HEK293T (cell line): ENCODE results near the gene ADAMTS13.

Experiments
- CTCF ChIA-PET: fragments of 350-600 bp; formaldehyde crosslinking; extraction: SDS; loops from one replicate; lab custom pipeline; 2021; ENCODE audit warnings: antibody characterized with exemption, inconsistent platforms; lab: Yijun Ruan, JAX
- POLR2A ChIA-PET: fragments of 350-600 bp; formaldehyde crosslinking; extraction: SDS; loops from one replicate; lab custom pipeline; 2020; ENCODE audit warnings: antibody characterized with exemption, inconsistent platforms; lab: Yijun Ruan, JAX
- DNase-seq: peaks from one replicate; pipeline ENCODE4 v3.0.0; 2012; ENCODE audit warnings: mixed read lengths; ENCODE audit errors: extremely low spot score
- ARNT ChIP-seq: fragments of 450-650 bp; IDR thresholded peaks from 2 replicates; pipeline ENCODE4 v1.6.1; 2017; ENCODE audit warnings: mild to moderate bottlenecking
- BHLHE40 ChIP-seq: fragments of 450-650 bp; IDR thresholded peaks from 2 replicates; pipeline ENCODE4 v1.6.1; 2016; ENCODE audit warnings: mild to moderate bottlenecking, moderate library complexity, borderline replicate concordance
- CTBP1 ChIP-seq: fragments of 450-650 bp; IDR thresholded peaks from 2 replicates; pipeline ENCODE4 v1.6.1; 2016; ENCODE audit warnings: borderline replicate concordance
- ELF4 ChIP-seq: fragments of 450-650 bp; IDR thresholded peaks from 2 replicates; pipeline ENCODE4 v1.6.1; 2017; ENCODE audit warnings: antibody characterized with exemption
- FOXA1 ChIP-seq: fragments of 450-650 bp; IDR thresholded peaks from 2 replicates; pipeline ENCODE4 v1.6.1; 2016; ENCODE audit warnings: mild to moderate bottlenecking
- FOXK2 ChIP-seq: fragments of 450-650 bp; IDR thresholded peaks from 2 replicates; pipeline ENCODE4 v1.6.1; 2016; ENCODE audit warnings: mild to moderate bottlenecking
- FOXM1 ChIP-seq: fragments of 450-650 bp; IDR thresholded peaks from 2 replicates; pipeline ENCODE4 v1.6.1; 2017; ENCODE audit warnings: mild to moderate bottlenecking, borderline replicate concordance
- HDGF ChIP-seq: fragments of 450-650 bp; IDR thresholded peaks from 2 replicates; pipeline ENCODE4 v1.6.1; 2017; ENCODE audit warnings: antibody characterized with exemption, borderline replicate concordance
- L3MBTL2 ChIP-seq: fragments of 450-650 bp; conservative IDR thresholded peaks from 2 replicates; pipeline ENCODE4 v1.6.1; 2016; ENCODE audit warnings: mild to moderate bottlenecking
- LEF1 ChIP-seq: fragments of 450-650 bp; IDR thresholded peaks from 2 replicates; pipeline ENCODE4 v1.6.1; 2017; ENCODE audit warnings: mild to moderate bottlenecking, borderline replicate concordance
- NFRKB ChIP-seq: fragments of 450-650 bp; IDR thresholded peaks from 2 replicates; pipeline ENCODE4 v1.6.1; 2016; ENCODE audit warnings: mild to moderate bottlenecking, moderate library complexity
- SP1 ChIP-seq: fragments of 450-650 bp; IDR thresholded peaks from 2 replicates; pipeline ENCODE4 v1.6.1; 2017
- SUZ12 ChIP-seq: fragments of 450-650 bp; IDR thresholded peaks from 2 replicates; pipeline ENCODE4 v1.6.1; 2016; ENCODE audit warnings: mild to moderate bottlenecking
- TARDBP ChIP-seq: fragments of 450-650 bp; IDR thresholded peaks from 2 replicates; pipeline ENCODE4 v1.6.1; 2016
- ZNF384 ChIP-seq: fragments of 450-650 bp; IDR thresholded peaks from 2 replicates; pipeline ENCODE4 v1.6.1; 2016
- TF ChIP-seq, protein P1 (sequence below): fragments of 450-650 bp; IDR thresholded peaks from 2 replicates; pipeline ENCODE4 v1.6.1; 2016

ADAMTS13 gene

DNA sequence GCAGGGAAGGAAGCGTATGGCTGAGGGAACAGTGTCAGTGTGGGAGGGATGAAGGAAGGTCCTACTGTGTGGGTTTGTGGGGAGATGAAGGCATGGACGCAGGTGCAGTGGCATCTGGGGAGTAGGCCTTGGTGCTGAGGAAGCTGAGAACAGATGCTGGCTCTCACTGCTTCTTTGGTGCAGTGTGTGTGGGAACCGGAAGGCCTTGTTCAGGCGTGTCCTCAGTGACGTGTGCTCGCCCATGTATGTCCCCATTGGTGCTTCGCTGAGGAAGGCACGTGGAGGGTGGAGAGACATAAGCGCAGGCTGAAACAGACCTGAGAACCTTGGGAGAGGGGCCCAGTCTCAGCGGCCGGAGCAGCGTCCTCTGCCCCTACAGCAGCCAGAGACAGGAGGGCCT lies 18.7 kb downstream of the ADAMTS13 start:
- ChIA-PET POLR2A (interaction anchor here (1.8 kb wide), 1 partner anchor 19 kb away, joined by 4 read pairs; the partner anchor contains the start of gene CACFD1), CTCF (no interaction called here)
- DNase-seq = no peak
- no peak for TF ChIP-seq ELF4
- no peak for TF ChIP-seq TARDBP
- TF ChIP-seq, protein P1, sequence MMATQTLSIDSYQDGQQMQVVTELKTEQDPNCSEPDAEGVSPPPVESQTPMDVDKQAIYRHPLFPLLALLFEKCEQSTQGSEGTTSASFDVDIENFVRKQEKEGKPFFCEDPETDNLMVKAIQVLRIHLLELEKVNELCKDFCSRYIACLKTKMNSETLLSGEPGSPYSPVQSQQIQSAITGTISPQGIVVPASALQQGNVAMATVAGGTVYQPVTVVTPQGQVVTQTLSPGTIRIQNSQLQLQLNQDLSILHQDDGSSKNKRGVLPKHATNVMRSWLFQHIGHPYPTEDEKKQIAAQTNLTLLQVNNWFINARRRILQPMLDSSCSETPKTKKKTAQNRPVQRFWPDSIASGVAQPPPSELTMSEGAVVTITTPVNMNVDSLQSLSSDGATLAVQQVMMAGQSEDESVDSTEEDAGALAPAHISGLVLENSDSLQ = no peak
- no peak for TF ChIP-seq FOXA1
- no peak for TF ChIP-seq NFRKB
- no peak for TF ChIP-seq CTBP1
- TF ChIP-seq ARNT = no peak
- TF ChIP-seq HDGF = no peak
- TF ChIP-seq FOXK2 = no peak
- no peak for TF ChIP-seq SUZ12
- TF ChIP-seq FOXM1 = no peak
- no peak for TF ChIP-seq ZNF384
- TF ChIP-seq BHLHE40 = no peak
- TF ChIP-seq SP1 = no peak
- no peak for TF ChIP-seq L3MBTL2
- no peak for TF ChIP-seq LEF1

DNA sequence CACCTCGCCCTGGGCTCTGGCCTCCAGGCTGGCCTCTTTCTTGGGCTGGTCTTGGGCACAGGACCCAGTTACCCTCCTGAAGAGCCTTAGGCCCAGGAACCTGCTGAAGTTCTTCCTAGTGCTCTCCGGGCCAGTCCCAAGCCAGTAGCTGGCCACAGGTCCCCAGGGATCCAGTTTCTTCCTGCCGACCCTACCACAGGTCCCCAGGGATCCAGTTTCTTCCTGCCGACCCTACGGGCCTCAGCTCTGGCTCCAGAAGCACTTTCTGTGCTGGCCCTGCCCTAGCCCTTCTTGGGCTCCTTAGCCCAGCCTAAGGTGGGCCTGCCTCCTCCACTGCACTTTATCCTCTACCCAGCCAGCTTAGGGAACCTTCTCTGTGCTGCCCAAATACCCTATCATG lies 19.4 kb downstream of the ADAMTS13 start:
- TF ChIP-seq SUZ12 (no peak), FOXK2 (no peak), ELF4 (no peak), ARNT (no peak), HDGF (no peak), NFRKB (no peak), FOXA1 (no peak), CTBP1 (no peak)
- ChIA-PET CTCF (no interaction called here), POLR2A (interaction anchor here (1.8 kb wide), 1 partner anchor 18 kb away, joined by 4 read pairs; the partner anchor contains the start of gene CACFD1)
- DNase-seq = no peak

DNA sequence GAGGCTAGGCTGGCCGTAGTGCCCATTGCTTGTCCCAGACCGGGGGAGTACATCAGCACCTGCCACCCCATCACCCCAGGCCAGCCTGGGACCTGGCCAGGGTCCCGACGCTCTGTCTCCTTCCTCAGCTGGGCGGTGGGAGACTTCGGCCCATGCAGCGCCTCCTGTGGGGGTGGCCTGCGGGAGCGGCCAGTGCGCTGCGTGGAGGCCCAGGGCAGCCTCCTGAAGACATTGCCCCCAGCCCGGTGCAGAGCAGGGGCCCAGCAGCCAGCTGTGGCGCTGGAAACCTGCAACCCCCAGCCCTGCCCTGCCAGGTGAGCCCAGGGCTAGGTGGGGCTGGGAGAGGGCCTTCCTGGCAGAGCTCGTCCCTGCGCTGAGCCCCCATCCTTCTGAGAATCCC lies 21.1 kb downstream of the ADAMTS13 start:
- CTCF ChIA-PET = no interaction called here
- TF ChIP-seq FOXM1 (no peak), ELF4 (no peak), SP1 (no peak), NFRKB (no peak), TARDBP (no peak)
- TF ChIP-seq, protein P1 = no peak
- no peak for DNase-seq
- POLR2A ChIA-PET = no interaction called here

DNA sequence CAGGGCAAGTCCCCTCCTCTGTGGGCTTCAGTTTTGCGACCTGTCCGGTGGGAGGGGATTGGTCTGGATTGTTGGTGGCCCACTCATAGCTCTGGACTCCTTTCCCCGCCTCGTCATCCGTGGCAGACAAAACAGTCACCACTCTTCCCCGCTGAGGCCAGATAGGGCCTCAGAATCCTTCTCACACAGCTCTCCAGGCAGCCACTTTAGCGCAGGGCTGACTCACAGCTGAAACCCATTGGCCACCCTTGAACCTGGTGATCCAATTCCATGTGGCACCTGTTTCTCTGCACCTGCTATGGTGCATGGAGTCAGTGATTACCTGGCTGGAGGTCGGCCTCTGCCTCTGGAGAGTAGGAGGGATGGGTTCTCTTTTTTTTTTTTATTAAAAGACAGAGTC lies 21.8 kb downstream of the ADAMTS13 start:
- CTCF ChIA-PET = no interaction called here
- TF ChIP-seq FOXM1 (no peak), HDGF (no peak), NFRKB (no peak), L3MBTL2 (no peak), SP1 (no peak), FOXA1 (no peak), TARDBP (no peak), LEF1 (no peak), ELF4 (no peak)
- POLR2A ChIA-PET = interaction anchor here (0.5 to 0.6 kb wide), 2 partner anchors 13 to 89 kb away, joined by 3 read pairs; no protein-coding TSS in a partner anchor
- no peak for DNase-seq

DNA sequence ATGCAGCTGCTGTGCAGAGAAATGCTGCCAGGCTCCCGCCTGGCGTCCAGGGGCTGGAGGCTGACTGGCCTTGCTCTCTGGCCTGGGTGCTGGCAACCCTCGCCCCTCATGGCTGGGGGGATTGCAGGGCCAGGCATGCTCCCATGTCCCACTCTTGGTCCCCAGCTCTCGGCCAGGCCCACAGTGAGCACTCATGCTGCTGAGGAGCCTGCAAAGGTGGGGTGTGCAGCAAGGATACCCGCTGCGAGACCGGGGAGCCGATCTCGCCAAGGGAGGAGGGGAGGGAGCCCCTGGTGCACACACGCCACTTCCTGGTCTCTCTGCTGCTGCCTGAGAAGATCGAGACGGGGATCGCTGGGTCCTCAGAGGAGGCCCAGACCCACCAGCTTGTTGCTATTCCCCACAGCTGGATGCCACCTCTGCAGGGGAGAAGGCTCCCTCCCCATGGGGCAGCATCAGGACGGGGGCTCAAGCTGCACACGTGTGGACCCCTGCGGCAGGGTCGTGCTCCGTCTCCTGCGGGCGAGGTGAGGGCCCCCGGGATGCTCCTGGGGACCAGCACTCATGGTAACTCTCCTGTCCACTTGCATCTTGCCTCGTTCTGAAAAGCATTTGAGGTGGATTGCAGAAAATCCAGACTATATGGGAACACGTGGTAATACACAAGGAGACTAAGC lies 23.3 kb downstream of the ADAMTS13 start:
- DNase-seq = no peak
- TF ChIP-seq SP1 = no peak
- no peak for TF ChIP-seq NFRKB
- TF ChIP-seq TARDBP = no peak
- no peak for TF ChIP-seq ZNF384
- TF ChIP-seq CTBP1 = no peak
- no peak for TF ChIP-seq L3MBTL2
- no peak for TF ChIP-seq FOXA1
- CTCF ChIA-PET = no interaction called here
- POLR2A ChIA-PET = interaction anchor here (1.3 kb wide), 1 partner anchor 14 kb away, joined by 3 read pairs; the partner anchor contains the start of gene CACFD1

DNA sequence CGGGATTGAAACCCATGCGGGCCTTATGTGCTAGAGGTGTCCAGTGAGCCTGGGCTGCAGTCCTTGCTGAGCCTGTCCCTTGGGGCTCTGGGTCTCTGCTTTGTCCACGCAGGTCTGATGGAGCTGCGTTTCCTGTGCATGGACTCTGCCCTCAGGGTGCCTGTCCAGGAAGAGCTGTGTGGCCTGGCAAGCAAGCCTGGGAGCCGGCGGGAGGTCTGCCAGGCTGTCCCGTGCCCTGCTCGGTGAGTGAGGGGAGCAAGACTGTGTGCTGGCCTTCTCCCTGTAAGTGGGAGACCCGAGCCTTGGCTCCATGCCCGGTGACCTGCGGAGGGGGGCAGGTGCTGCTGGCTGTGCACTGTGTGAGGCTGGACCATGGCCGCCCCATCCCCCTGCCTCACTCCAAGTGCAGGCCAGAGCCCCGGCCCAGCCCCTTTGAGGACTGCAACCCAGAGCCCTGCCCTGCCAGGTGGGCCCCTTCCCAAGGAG lies 26.4 kb downstream of the ADAMTS13 start:
- ChIA-PET CTCF (no interaction called here), POLR2A (no interaction called here)
- TF ChIP-seq FOXM1 (no peak), SP1 (no peak), TARDBP (no peak), FOXK2 (no peak), L3MBTL2 (no peak), ELF4 (no peak), SUZ12 (no peak), NFRKB (no peak), LEF1 (no peak), BHLHE40 (no peak), CTBP1 (no peak), ARNT (no peak), ZNF384 (no peak)
- TF ChIP-seq, protein P1 = no peak
- no peak for DNase-seq
